HEK293T (cell line): ENCODE data around the gene DNAH17.

ENCODE experiments used
- FOXA1 ChIP-seq: fragments of 450-650 bp; IDR thresholded peaks from 2 replicates; pipeline ENCODE4 v1.6.1; 2016; ENCODE audit warnings: mild to moderate bottlenecking
- FOXK2 ChIP-seq: fragments of 450-650 bp; IDR thresholded peaks from 2 replicates; pipeline ENCODE4 v1.6.1; 2016; ENCODE audit warnings: mild to moderate bottlenecking
- FOXM1 ChIP-seq: fragments of 450-650 bp; IDR thresholded peaks from 2 replicates; pipeline ENCODE4 v1.6.1; 2017; ENCODE audit warnings: mild to moderate bottlenecking, borderline replicate concordance
- SUZ12 ChIP-seq: fragments of 450-650 bp; IDR thresholded peaks from 2 replicates; pipeline ENCODE4 v1.6.1; 2016; ENCODE audit warnings: mild to moderate bottlenecking

DNA sequence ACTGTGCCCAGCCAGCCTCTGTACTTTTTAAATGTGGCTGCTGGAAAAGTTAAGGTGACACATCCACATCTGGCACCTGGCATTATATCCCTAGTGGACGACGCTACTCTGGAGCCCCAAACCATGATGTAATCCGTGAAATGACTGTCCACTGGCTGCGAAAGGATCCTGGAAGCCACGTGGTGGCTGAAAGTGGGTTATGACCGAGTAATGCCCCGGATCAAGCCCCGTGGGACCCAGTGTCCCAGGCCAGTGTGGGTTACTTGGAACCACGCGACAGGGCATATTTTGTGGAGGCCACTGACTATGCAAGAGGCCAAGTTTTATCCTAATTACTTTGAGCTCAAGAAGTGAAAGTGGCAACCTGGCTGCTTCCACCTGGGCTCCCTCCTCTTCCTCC, 119.1 kb downstream of the DNAH17 start:
- TF ChIP-seq FOXK2 = no peak
- no peak for TF ChIP-seq FOXA1
- no peak for TF ChIP-seq FOXM1
- TF ChIP-seq SUZ12 = no peak
